Stimulated activated memory B cell treated with anti-CD40 and anti-IgM and Interleukin-4, amounts not matched to agents 10 μg/mL and 1 μg/mL and 100 μg/mL, for 72 hours (primary cell): ENCODE measurements around the gene TXNRD2.

Experiments
- ATAC-seq: fragments of 150-1000 bp; cut with Tn5 transposase; 2 replicates; pipeline ENCODE4 v1.10.0; 2021
- H3K27ac Mint-ChIP-seq: one replicate; pipeline ENCODE4 v1.8.0; 2022; ENCODE audit warnings: mild to moderate bottlenecking, mixed read lengths
- H3K27me3 Mint-ChIP-seq: one replicate; pipeline ENCODE4 v1.8.0; 2022; ENCODE audit warnings: mixed read lengths
- H3K36me3 Mint-ChIP-seq: one replicate; pipeline ENCODE4 v1.8.0; 2022; ENCODE audit warnings: mixed read lengths
- H3K4me1 Mint-ChIP-seq: one replicate; pipeline ENCODE4 v1.8.0; 2022; ENCODE audit warnings: mixed read lengths
- H3K4me3 Mint-ChIP-seq: one replicate; pipeline ENCODE4 v1.8.0; 2022; ENCODE audit warnings: mild to moderate bottlenecking, moderate library complexity, mixed read lengths
- H3K9me3 Mint-ChIP-seq: one replicate; pipeline ENCODE4 v1.8.0; 2022; ENCODE audit warnings: mixed read lengths

The TXNRD2 gene

GRCh38 chr22:19972652-19973550 is 31.3 kb upstream of the TXNRD2 start:
- H3K27ac Mint-ChIP-seq, result peak overlapping the region; percentile 33

GRCh38 chr22:19972251-19972650 is 30.6 kb upstream of the TXNRD2 start:
- Mint-ChIP-seq H3K9me3 (no peaks in the 10 kb centered on the region), H3K27ac (peak overlapping the region; percentile 33), H3K36me3 (peaks cover 8% of the 10 kb centered on the region), H3K4me3 (no peak overlapping the region), H3K27me3 (peaks cover 21% of the 10 kb centered on the region), H3K4me1 (peaks cover 22% of the 10 kb centered on the region)
- ATAC-seq, result no peak

More at GRCh38 chr22:19972652-19973550, 31.3 kb upstream of the TXNRD2 start:
- ATAC-seq, result no peak
- Mint-ChIP-seq H3K4me3 (no peak overlapping the region), H3K36me3 (peaks cover 5% of the 10 kb centered on the region), H3K4me1 (peaks cover 22% of the 10 kb centered on the region), H3K9me3 (no peaks in the 10 kb centered on the region), H3K27me3 (peaks cover 21% of the 10 kb centered on the region)

GRCh38 chr22:19971276-19972124 is 29.9 kb upstream of the TXNRD2 start:
- H3K36me3 Mint-ChIP-seq, result peaks cover 16% of the 10 kb centered on the region
- peaks cover 22% of the 10 kb centered on the region for H3K4me1 Mint-ChIP-seq
- H3K27ac Mint-ChIP-seq, result peak overlapping the region; percentile 33
- no peak for ATAC-seq
- H3K9me3 Mint-ChIP-seq, result no peaks in the 10 kb centered on the region
- H3K27me3 Mint-ChIP-seq, result peaks cover 21% of the 10 kb centered on the region
- H3K4me3 Mint-ChIP-seq, result no peak overlapping the region

GRCh38 chr22:19970479-19971275 is 29.1 kb upstream of the TXNRD2 start:
- Mint-ChIP-seq H3K27me3 (peaks cover 21% of the 10 kb centered on the region), H3K27ac (no peak overlapping the region), H3K4me1 (peaks cover 22% of the 10 kb centered on the region), H3K36me3 (peaks cover 16% of the 10 kb centered on the region), H3K4me3 (peak overlapping the region; percentile 5), H3K9me3 (no peaks in the 10 kb centered on the region)
- peak; percentile 73 for ATAC-seq

- peaks cover 15% of the 10 kb centered on the region for H3K27me3 Mint-ChIP-seq
- ATAC-seq, result peak; percentile 1
- H3K9me3 Mint-ChIP-seq, result no peaks in the 10 kb centered on the region
- H3K27ac Mint-ChIP-seq, result no peak overlapping the region
- peaks cover 16% of the 10 kb centered on the region for H3K36me3 Mint-ChIP-seq
- no peak overlapping the region for H3K4me3 Mint-ChIP-seq
- peaks cover 17% of the 10 kb centered on the region for H3K4me1 Mint-ChIP-seq
Observed at GRCh38 chr22:19970031-19970478, 28.4 kb upstream of the TXNRD2 start.

- ATAC-seq, result no peak
- Mint-ChIP-seq H3K4me3 (no peak overlapping the region), H3K27me3 (peaks cover 9% of the 10 kb centered on the region), H3K9me3 (no peaks in the 10 kb centered on the region), H3K27ac (no peak overlapping the region), H3K36me3 (peaks cover 16% of the 10 kb centered on the region), H3K4me1 (peaks cover 10% of the 10 kb centered on the region)
Observed at GRCh38 chr22:19969141-19969928, 27.7 kb upstream of the TXNRD2 start.

- ATAC-seq, result no peak
- Mint-ChIP-seq H3K9me3 (no peaks in the 10 kb centered on the region), H3K27me3 (peaks cover 1% of the 10 kb centered on the region)
Observed at GRCh38 chr22:19968450-19968891, 26.9 kb upstream of the TXNRD2 start.

GRCh38 chr22:19967850-19968449 is 26.3 kb upstream of the TXNRD2 start:
- ATAC-seq, result no peak
- H3K9me3 Mint-ChIP-seq, result no peaks in the 10 kb centered on the region
- peaks cover 9% of the 10 kb centered on the region for H3K4me1 Mint-ChIP-seq
- H3K27me3 Mint-ChIP-seq, result no peaks in the 10 kb centered on the region
- no peak overlapping the region for H3K4me3 Mint-ChIP-seq
- peaks cover 19% of the 10 kb centered on the region for H3K36me3 Mint-ChIP-seq
- H3K27ac Mint-ChIP-seq, result no peak overlapping the region

More at GRCh38 chr22:19968450-19968891, 26.9 kb upstream of the TXNRD2 start:
- Mint-ChIP-seq H3K27ac (no peak overlapping the region), H3K4me3 (no peak overlapping the region), H3K4me1 (peaks cover 9% of the 10 kb centered on the region), H3K36me3 (peaks cover 16% of the 10 kb centered on the region)

- no peak for ATAC-seq
- Mint-ChIP-seq H3K4me3 (no peak overlapping the region), H3K9me3 (no peaks in the 10 kb centered on the region), H3K27ac (no peak overlapping the region), H3K36me3 (peaks cover 20% of the 10 kb centered on the region), H3K27me3 (no peaks in the 10 kb centered on the region), H3K4me1 (peaks cover 9% of the 10 kb centered on the region)
Observed at GRCh38 chr22:19966908-19967750, 25.5 kb upstream of the TXNRD2 start.

GRCh38 chr22:19965771-19966709 is 24.4 kb upstream of the TXNRD2 start:
- no peak overlapping the region for H3K4me3 Mint-ChIP-seq
- H3K9me3 Mint-ChIP-seq, result no peaks in the 10 kb centered on the region
- no peaks in the 10 kb centered on the region for H3K27me3 Mint-ChIP-seq
- H3K27ac Mint-ChIP-seq, result no peak overlapping the region
- peaks cover 20% of the 10 kb centered on the region for H3K36me3 Mint-ChIP-seq
- ATAC-seq, result no peak
- peaks cover 8% of the 10 kb centered on the region for H3K4me1 Mint-ChIP-seq

GRCh38 chr22:19964701-19965386 is 23.2 kb upstream of the TXNRD2 start:
- no peak overlapping the region for H3K27ac Mint-ChIP-seq

More at GRCh38 chr22:19964701-19965386, 23.2 kb upstream of the TXNRD2 start:
- no peak for ATAC-seq
- Mint-ChIP-seq H3K36me3 (peaks cover 20% of the 10 kb centered on the region), H3K9me3 (no peaks in the 10 kb centered on the region), H3K4me1 (peaks cover 8% of the 10 kb centered on the region), H3K27me3 (no peaks in the 10 kb centered on the region), H3K4me3 (no peak overlapping the region)
